Limb (tissue), 2 donors: ENCODE results near the gene PLS3.
"Not testable (repeated sequence)": the region's sequence is repeated elsewhere in the genome, so short reads cannot be mapped to it uniquely, and the experiment has no call there.

ENCODE experiments used
- DNase-seq, 2 donors: peaks; one replicate each; pipeline ENCODE4 v3.0.0-alpha.2; 2016; ENCODE audit errors: extremely low spot score in 2 of 2

PLS3 gene, protein sequence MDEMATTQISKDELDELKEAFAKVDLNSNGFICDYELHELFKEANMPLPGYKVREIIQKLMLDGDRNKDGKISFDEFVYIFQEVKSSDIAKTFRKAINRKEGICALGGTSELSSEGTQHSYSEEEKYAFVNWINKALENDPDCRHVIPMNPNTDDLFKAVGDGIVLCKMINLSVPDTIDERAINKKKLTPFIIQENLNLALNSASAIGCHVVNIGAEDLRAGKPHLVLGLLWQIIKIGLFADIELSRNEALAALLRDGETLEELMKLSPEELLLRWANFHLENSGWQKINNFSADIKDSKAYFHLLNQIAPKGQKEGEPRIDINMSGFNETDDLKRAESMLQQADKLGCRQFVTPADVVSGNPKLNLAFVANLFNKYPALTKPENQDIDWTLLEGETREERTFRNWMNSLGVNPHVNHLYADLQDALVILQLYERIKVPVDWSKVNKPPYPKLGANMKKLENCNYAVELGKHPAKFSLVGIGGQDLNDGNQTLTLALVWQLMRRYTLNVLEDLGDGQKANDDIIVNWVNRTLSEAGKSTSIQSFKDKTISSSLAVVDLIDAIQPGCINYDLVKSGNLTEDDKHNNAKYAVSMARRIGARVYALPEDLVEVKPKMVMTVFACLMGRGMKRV

DNA sequence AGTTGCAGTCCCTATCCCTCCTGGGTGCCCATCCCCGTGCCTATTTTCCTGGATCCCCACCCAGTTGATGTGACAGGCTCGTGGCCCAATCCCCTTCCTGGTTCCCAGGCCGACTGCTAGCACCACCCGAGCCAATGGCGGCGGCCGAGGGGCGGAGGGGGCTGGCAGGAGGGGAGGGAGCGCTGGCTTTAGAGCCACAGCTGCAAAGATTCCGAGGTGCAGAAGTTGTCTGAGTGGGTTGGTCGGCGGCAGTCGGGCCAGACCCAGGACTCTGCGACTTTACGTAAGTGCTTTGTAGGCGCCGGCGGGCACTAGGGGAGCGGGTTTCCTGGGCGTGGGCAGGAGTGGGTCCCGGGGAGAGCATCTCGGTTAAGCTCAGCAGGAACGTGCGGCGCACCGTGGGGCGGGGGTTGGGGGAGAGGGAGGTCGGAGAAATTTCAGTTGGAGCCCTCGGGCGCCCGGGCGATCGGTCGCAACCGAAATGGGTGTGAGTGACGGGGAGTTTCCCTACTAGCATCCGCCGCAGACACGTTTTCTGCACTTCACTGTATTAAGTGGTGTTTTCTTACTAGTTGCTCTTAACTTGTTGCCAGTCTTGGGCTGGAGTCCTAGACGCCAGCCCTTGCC lies at the start of gene PLS3:
Gene PLS3 (plus strand): TSS at position 197 of the 627 bp plus-strand sequence. CDS start 49,077 bp downstream, outside the sequence.
- peak; percentile 76 to 85 for DNase-seq

DNA sequence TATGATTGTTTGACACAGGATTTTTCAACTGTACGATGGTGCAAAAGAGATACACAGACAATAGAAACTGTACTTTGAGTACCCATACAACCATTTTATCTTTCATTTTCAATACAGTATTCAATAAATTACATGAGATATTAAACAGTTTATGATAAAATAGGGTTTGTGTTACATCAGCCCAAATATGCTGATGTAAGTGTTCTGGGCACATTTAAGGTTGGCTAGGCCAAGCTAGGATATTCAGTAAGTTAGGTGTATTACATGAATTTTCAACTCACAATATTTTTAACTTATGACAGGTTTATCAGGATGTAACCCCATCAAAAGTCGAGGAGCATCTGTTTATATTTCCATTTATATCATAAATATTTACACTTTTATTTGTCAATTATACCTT lies 42.9 kb upstream of the PLS3 start:
- DNase-seq, result no peak

DNA sequence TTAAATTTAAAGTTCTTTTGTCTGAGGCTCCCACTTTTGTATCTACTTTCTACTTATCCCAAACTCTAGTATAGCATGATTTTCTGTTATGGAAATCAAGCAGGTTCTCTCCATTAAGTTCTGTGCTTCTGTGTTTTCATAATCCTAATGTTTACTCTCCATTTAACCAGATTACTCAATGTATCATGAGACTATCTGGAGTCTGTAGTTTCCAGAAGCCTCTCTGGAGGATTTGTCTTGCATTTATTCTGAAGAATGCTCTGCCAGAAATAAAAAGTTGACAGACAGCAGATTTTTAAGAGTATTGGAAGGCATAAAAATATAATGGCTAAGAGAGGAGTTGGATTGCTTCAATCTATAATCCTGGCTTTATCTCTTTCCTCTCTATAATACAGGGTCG lies 39.2 kb upstream of the PLS3 start:
- DNase-seq, result no peak

DNA sequence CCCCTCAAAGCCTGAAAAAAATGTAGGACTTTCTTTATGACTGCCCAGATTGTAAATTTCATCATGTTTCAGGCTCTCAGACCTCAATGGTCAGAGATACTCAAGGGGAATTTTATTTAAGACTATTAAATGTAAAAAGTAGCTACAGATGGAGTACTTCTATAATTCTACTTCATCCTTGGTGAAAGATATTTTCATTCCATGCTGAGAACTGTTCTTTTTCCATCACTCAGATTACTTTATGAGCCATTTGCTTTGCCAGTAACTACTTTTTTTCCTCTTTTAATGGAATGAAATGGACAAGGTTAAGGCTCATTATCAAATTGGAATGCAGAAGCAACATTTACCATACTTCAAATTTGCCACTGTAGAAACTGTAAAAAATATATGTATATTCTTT lies 38.0 kb upstream of the PLS3 start:
- DNase-seq, result no peak

DNA sequence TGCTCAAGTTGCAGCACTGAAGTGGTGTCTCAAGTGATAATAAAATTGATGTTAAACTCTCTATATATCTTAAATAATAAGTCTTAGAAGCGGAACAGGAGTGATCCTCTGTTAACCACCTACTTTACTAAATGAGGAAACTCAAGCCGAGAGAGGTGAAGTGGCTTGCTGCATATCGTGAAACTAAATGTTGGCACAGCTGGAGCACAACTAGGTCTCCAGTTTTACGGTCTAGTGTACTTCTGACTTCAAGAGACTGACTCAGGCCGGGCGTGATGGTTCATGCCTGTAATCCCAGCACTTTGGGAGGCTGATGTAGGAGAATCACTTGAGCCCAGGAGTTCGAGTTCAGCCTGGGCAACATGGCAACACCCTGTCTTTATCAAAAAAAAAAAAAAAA lies 35.5 kb upstream of the PLS3 start:
- no peak for DNase-seq

DNA sequence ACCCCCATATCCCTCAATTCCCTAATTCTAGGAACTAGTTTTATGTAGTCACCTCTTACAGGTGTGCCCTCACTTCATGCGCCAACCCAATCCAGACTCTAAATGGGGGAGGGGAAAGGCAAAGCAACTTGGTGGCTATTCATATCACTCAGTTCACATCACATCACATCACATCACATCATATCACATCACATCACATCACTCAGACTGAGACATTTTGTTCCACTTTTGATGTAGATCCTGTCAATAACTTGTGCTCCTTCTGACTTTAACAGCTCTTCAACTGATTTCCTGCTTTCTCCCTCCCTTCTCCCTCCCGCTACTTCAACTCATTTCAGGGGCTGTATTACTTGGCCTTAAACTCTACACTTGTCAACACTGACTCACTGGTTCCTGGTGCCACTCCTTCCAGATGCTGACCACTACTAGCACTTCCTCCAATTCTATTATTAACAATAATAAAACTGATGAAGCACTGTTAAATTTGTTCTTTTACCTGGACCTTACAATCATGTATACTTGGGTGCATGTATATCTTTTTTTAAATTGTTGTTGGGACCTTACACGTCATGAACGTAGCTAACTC lies 29.1 kb upstream of the PLS3 start:
- no peak for DNase-seq

DNA sequence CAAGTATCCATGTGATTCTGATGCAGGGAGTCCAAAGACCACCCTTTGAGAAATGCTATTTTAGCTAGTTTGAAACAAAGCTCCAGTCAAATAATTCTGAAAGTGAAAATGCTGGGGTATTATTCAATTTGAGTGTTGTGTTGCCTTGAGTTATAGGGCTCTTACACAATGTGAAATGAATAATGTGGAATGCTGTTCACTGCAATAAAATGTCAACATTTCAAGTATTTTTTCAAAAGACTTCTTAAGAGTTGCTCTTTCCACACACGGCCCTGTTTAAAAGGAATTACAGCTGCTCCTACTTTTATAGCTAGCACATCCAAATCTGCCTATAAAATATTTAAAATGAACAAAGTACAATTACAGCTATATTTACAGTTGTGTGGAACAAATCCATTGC lies 27.5 kb upstream of the PLS3 start:
- no peak for DNase-seq

DNA sequence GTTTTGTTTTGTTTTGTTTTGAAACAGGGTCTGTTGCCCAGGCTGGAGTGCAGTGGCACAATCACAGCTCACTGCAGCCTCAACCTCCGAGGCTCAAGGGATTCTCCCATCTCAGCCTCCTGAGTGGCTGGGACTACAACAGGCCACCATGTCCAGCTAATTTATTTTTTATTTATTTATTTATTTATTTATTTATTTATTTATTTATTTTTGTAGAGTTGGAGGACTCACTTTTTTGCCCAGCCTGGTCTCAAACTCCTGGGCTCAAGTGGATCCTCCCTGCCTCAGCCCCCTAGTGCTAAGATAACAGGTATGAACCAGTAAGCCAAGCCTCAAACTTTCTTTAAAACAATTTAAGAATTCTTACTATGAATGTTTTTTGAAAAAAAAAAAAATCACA lies 26.6 kb upstream of the PLS3 start:
- DNase-seq, result no peak

DNA sequence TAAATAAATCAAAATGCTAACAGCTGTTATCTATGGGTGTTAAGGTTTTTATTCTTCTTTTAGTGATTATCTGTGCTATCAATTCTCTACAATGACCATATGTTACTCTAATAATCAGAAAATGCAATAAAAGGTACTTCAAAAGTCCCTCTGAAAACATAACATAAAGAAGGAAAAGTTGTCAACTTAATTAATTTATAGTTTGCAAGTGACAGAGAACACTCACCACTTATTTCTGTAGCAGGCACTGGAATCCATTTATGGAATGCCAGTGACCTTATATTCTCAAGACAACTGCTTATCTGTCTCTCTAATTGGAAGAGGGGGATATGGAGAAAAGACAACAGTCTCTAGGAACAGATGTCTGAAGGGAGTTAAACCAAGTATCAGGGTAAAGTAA lies 25.6 kb upstream of the PLS3 start:
- no peak for DNase-seq

DNA sequence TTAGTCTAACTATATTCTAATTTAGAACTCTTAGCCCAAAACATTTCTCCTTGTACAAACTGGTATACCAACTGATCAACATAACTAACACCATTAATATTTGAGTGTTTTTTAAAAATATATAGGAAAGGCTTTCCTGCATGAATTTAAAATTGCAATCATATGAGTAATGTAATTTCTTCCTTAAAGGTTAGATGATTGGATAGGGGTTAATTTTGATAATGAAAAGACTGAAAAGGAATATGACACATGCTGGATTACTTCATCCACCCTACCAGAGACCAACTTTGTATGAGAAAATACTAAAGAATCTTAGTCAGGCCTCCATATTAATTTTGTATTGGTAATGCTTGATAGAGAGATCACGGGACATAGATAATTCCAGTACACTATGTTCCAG lies 25.1 kb upstream of the PLS3 start:
- DNase-seq, result no peak

DNA sequence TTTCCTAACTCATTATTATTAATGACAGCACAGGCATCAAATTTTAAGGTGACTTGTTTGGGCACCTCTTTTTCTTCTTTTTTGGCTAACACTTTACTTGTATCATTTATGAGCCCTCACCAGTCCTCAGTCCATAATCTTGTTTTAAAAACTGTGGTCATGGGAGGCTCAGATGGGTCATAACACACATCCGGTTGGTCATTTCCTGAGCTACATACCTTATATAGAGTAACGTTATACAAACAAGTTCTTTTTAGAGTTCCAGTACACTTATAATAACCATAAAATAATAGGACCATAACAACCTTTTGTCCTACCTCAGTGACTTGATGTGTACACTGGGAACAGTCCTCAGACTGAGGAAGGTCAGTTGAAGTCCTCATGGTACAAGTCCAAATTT lies 21.1 kb upstream of the PLS3 start:
- DNase-seq, result no peak

DNA sequence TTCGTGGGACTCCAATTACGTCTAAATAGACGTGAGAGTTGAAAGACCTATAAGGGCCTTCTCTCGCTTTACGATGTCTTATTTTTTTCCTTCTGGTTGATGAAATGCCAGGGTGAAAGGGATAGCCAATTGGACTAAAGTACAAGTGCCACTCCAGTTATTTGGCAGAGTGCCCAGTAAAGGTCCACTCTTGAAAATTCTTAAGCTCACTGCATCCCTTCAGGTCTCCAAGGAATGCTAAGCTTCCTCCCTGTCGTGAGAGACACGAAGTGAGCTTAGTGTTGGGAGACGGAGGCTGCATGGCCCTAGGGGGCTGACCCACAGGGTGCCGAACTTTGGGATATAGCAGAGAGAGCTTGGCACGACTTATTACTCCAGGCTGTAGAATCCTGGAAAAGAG lies 19.9 kb upstream of the PLS3 start:
- not testable (repeated sequence) for DNase-seq

DNA sequence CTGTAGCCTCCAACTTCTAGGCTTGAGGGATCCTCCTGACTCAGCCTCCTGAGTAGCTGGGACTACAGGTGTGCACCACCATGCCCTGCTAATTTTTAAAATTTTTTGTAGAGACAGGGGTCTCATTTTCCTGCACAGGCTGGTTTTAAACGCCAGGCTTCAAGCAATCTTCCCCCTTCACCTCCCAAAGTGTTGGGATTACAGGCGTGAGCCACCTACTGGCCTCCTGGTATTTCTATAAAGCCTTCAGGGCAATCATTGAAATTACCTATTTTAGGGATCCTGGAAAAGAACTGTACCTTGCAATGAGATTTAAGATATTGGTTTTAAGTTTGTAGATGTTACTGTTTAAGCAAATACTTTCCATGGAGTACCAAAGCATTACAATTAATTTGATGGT lies 13.5 kb upstream of the PLS3 start:
- no peak for DNase-seq

DNA sequence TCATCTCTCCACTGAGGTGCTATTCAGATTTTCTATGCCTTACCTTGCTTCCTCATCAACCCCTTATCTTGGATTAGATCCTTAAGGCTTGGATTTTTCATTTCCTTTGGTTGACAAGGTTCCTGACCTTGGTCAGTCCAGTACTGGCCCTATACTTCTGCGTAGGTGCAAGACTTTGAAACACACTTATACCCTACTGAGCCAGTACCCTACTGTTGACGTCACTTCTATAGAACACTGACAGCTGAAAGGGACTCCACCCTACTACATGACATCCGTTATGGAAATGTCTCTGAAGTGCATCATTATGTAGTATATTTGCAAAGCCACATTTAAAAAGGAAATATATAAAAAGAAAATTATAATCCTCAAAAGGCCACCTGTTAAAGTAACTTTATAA lies 12.0 kb upstream of the PLS3 start:
- no peak for DNase-seq

DNA sequence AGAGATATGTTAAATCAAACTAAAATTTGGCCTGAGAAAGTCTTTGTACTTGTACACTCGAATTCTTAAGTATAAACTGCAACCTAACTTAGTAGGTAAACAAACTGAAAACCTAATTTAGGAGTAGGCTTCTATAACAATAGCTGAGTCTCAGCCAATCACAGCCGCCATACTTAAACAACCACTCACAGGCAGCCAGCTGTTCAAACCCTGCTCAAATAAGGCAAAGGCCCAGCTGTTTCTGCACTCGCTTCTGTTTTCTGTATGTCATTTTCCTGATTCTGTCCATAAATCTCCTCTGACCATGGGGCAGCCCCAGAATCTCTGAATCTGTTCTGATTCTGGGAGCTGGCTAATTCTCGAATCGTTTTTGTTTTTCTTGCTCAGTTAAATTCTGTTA lies 7.8 kb upstream of the PLS3 start:
- no peak for DNase-seq

DNA sequence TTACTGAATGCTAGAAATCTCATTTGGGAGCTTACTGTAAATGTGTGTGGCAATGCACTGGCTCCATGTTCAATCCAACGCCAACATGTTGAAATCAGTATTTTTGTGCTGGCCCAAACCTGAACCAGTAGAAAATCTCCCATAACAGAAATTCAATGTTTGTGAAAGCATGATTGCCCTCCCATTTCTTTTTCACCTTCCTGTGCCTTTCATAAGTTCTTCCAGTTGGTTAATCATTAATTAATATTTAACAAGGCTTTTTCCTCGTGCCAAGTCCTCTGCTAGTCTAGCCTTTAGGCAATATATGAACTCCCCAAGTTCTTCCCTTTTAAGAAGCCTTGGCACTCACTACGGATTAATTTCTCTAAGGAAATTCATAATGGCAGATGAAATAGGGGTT lies 1.3 kb upstream of the PLS3 start:
- no peak for DNase-seq

DNA sequence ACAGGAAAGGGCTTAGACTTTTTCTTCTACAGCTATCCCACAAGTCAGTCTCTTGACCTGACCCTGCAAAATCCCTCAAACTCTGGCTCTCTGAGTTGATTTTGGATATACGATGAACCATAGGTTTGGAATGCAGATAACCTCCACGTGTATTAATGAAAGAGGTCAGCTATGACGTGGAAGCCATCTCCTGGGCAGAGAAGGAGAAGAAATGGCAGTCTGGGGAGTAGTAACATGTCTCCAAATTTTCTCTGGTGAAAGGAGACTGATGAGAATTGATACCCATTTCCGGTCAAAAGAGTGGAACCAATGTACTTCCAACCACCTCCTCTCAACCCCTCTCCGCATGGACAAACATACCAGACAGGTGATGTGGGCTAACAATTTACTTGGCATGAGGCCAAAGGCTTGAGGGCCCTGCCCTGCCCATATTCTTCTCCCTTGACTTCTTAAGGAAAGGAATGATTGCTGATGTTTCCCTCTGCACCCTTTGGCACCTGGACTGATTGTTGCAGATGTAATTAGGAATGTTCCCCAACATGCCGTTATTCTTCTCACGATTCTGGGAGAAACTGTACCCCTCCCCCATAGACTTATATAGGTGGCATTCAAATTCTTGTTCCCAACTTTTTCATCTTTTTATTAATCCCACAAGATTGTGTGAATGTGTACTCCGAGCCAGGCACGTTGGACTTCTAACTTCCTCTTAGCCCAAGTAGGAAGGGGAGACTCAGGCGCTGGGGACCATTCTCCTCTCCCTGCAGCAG lies 580 bp upstream of the PLS3 start:
- DNase-seq, result no peak

DNA sequence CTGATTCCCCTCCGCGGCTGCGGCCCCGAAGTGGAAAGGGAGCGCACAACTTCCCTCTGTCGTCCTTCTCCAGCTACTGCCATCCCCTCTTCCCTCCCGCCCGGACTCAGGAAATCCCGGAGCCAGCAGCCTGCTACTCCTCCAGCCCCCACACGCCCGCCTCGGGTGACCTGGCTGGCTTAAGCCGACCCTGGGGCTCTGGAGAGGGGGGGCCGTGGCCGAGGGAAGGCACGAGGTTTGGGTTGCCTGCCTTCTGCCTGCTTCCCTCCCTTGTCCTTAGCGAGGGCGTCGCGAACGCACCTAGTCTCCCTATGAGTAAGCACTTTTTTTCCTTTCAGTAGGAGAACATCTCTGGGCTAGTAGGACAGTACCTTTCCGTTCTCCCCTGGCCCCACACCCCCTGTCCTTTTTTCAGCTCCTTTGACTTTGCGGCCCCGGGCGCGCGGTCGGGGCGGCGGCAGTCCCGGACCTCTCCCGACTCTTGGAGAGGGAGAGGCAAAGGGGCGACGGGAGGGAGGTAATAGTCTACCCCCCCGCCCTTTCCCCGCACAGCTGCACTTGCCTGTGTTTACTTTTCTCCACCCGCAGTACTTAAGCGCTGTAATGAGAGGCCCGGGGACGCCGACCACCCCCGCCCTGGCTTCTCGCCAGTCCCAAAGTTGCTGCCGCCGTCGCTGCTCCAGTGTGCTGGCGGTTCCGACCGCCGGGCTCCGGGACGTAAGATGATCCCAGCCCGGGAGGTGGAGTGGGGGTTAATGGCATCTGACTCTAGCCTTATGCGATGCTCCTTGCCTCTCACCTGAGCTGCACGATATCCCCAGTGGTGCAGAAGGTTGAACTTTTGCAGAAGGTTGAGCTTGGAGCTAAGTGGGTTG lies 868 bp downstream of the PLS3 start:
- DNase-seq, result peak in 1 of 2 donors; percentile 61

DNA sequence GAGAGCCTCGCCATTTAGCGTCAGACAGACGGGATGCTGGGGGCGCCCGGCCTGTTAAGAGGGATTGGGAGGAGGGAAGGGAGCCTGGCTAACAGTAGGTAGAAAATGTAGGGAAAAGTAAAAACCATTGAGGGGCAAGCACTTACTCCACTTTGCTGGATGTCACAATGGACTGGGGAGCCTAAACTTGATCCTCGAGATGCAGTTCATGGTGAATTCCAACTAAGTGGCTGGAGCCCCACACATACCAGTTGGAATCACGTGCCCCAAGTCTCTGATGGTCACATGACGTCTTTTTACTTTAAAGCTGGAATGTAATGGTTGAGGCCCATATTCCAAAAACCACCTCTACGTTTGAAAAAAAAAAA lies 1.5 kb downstream of the PLS3 start:
- DNase-seq, result no peak

DNA sequence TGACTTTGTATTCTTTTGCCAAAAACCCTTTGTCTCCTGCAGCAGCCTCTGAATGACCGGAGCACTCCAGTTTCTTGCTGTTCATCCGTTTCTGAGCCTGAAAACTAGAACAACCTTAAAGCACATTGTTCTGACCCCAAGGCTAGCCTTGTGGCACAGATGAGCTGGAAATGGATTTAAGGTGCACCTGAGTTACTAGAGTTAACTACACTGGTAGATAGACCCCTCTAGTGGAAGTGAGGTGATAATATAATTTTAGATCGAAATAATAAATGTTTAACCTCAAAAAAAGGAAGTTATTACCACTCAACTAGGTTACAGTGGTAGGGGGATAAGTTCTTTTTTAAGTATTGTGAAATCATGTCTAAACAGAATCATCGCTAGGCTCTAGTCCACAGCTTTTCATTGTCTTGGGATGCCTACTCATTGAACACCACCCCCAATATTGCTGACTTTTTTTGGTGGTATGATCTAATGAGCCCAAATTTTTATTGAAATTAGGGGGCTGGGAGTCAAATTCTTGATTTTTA lies 2.7 kb downstream of the PLS3 start:
- no peak for DNase-seq

DNA sequence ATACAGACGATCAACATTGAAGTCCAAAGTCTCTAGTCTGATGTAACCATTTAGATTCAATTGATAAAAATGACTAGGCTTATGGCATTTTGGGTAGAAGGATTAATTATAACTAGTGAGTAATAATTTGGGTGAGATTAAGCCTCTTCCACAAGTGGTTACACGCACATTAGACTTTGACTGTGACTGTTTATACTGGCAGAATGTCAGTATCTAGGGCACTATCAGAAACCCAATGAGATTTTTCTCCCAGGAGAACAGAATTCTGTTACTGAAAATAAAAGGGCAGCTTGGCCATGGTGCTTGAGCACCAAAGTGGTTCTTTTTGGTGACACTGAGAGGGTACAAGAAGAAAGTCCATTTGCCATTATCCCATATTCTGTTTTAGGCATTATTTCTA lies 3.3 kb downstream of the PLS3 start:
- DNase-seq, result no peak
